SKM-1 (cell line): ENCODE measurements around the gene FAM171A1.

Experiments
- DNase-seq: peaks from one replicate; lab custom pipeline; 2025; ENCODE audit not compliant: unreplicated experiment; lab: John Stamatoyannopoulos, UW

The FAM171A1 gene

DNA sequence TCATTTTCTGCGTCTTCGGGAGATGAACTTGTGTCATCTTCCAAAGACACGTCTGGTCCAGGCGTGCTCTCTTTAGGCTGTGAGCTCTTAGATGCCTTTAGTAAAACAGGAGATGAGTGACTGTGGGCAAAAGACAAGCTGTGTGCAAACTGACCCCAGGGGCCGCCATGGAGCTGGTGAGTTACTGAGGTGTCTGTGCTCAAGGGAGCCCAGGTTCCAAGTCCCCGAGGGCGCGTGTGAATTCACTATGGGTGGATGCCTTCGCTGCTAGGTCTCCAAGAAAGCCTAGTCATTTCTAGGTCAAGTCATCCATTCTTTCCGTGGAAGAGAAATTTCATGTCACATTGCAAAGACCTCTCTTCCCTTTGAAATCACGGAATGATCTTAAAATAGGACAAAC, 118.7 kb downstream of the FAM171A1 start:
- no peak for DNase-seq

DNA sequence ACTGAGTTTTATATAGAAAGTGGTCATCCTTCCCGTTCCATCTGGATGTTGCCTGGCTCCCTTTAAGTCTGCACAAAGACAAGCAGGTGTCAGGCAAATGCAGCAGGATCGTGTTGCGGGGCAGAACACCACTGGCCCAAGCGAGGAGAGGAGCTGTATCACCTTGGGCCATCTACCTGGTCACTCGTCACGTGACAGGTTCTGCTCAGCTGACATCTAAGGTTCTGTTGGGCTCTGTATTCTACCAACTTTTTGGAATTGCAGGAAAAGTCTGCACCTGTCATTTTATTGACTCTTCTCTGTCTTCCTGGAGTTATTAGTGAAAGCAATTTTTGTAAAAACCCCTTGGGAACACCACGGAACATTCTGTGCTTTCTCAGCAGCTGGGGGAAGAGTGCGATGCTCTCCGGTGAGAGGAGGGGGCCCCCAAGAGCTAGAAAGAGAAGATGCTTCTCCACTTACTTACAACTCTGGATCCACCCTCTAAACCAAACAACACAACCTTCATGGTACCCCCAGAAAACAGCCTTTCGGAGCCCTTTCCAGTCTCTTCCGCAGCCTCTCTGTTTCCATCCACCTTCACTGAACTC, 119.2 kb downstream of the FAM171A1 start:
- no peak for DNase-seq

DNA sequence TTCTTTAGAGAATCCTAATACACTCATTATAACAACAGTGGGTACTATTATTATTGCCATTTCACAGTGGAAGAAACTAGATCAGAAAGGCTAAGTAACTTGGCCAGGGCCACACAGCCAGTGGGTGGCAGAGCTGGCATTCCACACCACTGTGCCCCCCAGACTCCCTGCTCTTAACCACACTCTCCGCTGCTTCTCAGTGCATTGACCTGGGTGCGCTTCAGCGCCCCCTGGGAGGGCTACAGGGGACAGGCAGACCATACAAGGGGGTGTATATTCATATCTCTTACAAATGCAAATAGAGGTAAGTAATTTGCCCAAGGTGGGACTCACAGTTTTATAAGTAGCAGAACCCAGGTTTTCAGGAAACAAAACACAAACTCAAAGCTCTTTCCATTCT, 125.6 kb downstream of the FAM171A1 start:
- no peak for DNase-seq

DNA sequence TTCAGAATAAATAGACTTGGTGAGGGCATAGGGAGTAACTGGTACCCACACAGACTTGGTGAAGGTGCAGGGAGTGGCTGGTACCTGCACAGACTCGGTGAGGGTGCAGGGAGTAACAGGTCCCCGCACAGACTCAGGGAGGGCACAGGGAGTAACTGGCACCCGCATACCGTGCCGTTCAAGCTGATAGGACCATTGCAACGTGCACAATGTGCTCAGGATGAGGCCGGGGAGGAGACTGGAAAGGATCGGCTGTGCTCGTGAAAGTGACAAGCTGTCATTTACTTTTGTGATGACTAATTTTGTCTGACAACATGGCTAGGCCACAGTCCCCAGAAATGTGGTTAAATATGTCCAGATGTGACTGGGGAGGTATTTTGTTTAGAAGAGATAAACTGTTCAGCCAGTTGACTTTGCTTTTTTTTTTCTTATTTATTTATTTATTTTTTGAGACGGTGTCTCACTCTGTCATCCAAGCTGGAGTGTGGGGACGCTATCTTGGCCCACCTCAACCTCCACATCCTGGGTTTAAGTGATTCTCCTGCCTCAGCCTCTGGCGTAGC, 126.4 kb downstream of the FAM171A1 start:
- no peak for DNase-seq

DNA sequence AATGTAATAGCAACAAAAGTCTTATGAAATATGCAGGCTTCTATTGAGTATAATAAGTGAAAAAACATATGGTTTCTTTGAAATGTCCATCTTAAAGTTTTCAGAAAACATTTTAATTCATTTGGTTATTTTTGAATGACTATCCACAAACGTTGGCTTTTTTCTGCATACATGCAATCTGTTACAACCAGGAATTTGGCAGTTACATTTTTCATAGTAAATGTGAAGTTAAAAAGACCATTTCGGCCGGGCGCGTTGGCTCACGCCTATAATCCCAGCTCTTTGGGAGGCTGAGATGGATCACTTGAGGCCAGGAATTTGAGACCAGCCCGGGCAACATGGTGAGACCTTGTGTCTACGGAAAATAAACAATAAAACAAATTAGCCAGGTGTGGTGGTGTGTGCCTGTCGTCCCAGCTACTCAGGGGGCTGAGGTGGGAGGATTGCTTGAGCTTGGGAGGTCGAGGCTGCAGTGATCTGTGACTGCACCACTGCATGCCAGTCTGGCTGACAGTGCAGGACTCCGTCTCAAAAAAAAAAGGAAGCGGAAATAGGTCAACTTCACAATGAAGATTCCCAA, 128.7 kb downstream of the FAM171A1 start:
- no peak for DNase-seq

DNA sequence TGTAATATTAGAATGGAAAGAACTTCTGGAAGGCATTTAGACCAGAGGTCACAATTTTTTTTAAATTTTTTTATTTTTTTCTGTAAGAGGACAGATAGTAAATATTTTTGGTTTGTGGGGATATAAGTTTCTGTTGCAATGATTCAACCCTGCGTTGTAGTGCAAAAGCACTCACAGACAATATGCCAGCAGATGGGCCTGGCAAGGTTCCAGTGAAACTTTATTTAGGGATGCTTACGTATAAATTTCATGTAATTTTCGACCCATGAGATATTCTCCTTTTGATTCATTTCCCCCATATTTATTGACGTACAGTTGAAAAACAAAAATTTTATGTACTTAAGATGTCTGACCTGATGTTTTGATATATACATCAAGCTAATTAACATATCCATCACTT, 129.8 kb downstream of the FAM171A1 start:
- DNase-seq = no peak

DNA sequence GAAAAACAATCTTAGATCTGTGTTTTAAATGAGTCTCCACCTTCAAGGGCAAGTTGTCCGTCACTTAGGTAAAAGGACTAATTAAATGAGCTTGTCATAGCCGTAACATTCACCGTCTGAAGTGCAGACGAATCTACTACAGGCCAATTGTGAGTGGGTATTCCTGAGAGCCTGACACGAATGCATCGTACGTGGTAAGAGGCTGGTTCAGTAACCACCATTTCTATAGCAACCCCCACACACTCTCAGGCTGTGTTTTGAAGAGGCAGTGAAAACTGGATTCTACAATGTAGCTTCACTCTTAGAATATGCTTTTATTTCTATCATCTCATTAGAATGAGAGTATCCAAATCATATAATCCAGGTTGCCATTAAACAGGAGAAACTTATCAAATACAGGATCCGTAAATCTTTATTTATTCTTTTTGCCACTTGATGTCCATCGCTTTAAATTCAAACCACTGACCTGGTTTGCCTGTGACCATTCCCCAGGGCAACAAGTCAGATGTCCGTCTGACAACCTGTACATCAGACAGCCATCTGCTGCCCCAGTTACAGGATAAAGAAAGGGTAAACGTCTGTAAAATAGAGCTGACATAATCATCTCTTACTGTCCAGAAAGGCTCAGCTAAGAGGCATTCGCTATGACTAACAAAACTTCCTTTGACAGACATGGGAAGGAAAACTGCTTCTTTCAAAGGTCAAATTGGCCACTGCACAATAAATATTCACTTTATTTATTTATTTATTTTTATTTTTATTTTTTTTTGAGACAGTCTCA, 132.3 kb downstream of the FAM171A1 start:
- DNase-seq = no peak

DNA sequence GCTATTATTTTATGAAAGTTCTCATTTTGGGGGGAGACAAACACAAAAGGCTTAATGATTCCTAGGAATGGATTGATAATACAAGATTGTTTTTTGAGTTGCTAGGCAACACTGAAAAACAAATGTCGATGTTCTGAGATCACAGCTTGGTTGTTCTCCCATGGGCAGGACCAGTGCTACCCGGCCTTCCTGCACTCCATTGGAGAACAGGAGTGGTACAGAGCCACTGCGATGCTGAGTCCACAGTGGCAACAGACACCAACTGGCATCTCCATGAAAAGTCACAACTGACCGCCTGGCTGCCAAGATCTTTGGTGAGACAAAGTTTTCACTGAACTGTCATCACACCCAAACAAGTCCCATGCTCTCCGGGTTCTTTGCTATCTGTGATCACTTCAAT, 133.7 kb downstream of the FAM171A1 start:
- no peak for DNase-seq

DNA sequence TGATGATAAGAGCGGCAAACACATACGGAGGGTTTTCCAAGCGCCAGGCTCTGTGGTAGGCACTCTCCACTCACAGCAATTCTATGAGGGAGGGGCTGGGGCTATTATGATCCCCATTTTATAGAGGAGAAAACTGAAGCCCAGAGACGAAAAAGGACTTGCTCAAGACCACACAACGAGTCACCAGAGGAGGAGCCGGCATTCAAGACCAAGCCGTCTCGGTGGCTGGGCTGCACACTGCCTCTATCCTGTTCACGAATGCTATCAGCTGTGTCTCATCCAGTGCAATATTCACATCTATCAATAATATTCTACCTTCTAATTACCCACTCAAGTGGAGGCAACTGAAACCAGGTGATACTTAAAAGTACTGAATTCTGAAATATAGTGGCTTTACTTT, 134.7 kb downstream of the FAM171A1 start:
- DNase-seq = no peak

DNA sequence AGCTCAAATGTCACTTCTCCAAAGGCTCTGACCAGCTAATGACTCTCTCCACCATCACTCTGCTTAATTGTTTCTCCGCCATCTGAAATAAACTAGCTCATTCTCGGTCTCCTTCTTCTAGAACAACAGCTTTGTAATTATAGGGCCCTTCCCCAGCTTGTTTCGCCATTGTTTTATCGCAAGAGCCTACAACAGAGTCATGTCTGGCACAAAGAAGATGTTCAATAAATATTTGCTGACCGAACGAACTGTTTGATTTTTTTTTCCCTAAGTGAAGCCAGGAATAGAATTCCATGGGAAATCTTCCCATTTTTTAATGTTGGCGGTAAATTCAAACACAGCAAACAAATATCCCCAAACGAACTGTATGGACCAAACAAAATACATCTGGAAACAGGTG, 138.8 kb downstream of the FAM171A1 start:
- no peak for DNase-seq

DNA sequence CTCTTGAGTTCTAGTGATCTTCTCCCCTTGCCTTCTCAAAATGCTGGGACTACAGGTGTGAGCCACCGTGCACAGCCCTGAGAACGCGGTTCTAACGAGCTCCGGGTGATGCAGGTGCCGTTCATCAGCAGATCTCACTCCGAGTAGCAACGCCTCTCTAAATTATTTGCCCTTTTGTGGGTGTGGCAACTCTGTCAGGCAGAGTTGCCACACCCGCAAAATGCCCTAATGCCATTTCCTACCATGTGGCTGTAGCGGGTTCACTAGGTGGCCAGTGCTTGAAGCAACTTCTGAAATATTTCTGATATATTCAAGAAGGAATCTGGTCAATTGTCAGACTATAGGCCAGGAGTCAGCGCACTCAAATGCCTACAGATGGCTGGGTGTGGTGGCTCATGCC, 139.7 kb downstream of the FAM171A1 start:
- no peak for DNase-seq

DNA sequence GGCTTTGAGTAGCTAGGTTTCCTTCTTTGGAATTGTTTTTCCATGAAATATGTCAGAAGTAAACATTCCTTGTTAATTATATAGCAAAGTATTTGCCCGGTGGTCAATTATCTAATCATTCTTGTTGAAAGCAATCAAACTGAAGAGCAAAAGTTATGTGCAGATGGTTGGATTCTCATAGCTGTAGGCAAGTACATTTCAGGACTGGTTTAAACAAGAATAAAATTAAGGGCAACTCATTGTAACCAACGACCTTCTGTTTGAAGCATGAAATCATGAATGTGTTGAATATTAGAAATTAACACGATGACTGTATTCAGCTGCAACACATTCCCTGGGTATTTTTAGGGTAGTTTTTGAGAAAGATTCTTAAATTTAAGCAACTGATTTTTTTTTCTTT, 140.8 kb downstream of the FAM171A1 start:
- no peak for DNase-seq

DNA sequence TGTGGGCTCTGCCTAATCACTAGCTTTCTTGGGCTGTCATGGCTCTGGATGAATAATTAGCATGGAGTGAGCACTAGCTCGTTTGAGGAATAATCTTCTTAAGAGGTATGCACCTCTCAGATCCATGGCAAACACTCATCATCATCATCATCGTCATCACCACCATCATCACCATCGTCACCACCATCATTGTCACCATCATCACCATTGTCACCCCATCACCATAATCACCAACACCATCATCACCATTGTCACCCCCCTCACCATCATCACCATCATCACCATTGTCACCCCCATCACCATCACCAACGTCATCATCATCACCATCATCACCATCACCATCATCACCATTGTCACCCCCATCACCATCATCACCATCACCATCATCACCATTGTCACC, 141.8 kb downstream of the FAM171A1 start:
- DNase-seq = no peak

DNA sequence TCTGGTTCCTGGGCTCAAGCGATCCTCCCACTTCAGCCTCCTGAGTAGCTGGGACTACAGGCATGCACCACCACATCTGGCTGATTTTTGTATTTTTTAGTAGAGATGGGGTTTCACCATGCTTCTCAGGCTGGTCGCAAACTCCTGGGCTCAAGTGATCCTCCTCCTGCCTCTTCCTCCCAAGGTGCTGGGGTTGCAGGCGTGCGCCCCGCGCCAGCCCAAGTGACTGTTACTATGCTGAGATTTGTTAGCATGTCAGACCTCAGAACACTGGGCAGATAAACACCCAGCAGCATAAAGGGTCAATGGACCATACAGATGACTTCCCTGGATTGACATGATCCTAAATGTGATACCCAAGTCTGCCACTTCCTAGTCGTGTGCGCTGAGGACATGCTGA, 142.7 kb downstream of the FAM171A1 start:
- no peak for DNase-seq

DNA sequence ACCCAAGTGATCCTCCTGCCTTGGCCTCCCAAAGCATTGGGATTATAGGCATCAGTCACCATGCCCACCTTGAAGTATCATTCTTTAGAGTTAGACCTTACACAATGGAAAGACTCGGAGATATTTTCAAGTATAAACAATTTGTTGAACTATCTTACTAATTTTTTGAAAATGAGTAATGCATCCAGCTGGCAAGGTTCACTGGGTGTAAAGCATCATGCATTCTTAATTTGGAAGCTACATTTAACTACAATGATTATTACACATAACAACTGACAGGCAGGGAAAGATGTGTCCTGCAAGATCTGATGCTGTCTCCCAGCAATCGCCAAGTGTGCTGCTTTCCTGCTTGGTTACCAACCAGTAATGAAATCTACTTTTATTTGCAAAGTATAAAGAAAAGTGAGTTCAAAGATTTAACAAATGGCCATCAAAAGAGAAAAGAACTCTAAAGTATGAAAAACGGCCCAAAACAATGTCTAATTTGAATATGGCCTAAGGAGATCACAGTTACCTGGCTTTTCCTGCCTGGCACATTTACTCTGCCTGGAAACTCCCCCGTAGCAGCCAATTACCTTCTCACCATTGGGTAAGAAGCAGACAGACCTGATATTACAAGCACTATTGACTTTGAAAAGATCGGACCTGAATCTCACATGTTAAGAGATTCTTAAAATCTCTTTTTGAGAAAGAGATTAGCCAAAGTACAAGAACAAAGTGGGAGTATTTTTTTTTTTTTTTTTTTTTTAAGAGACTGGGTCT, 143.3 kb downstream of the FAM171A1 start:
- DNase-seq = no peak

DNA sequence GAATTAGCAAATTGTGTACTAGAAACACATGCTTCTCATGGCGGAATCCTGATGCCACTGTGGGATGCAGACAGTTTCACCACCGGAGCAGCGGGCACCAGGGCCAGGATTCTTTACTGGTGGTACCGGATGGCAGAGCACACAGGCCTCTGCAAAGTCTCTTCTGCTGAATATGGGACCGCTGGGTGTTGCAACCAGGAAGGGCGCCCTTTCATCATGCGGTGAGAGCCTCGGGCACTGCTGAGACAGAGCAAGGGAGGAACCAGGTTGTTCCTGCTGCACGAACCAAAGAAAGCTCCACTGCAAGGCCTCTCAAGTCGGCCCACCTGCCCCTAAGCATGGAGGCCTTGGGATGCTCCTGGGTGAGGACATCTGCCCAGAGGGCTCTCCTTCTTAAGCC, 145.6 kb downstream of the FAM171A1 start:
- peak; percentile 23 for DNase-seq

DNA sequence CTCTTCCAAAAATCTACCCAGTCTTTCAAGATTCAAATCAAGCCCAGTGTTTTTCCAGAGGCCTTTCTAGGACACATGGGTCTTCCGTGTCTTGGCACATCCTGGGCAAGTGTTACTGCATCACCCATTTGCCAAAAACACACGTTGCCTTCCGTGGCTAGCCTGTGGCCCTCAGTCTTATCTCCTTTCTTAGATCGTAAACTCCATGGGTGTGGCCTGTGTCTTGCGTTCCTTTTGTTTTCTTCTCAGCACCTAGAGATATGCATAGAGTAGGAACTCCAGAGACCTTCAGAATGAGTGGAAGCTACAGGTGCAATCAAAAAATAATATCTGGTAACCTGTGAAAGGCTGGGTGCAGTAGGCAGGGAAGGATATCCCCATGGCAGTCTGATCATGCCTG, 146.1 kb downstream of the FAM171A1 start:
- no peak for DNase-seq

DNA sequence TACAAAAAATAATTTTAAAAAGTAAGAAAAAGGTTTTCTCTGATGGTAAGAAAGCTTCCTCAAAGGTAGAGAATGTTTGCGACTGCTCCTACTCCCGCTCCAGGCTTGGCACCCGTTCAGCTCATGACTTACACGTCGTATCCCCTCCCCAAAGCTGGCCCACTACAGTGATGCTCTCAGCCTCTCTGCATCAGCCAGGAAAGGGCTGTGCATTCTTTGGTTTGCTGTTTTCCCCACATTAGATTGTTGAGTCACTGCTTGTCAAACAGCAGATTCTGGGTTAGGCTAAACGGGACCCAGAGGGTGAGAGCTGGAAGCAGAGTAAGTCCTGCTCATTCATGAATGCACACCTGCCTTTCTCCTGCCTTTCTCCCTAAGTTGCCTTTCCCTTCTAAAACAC, 147.9 kb downstream of the FAM171A1 start:
- DNase-seq = no peak

DNA sequence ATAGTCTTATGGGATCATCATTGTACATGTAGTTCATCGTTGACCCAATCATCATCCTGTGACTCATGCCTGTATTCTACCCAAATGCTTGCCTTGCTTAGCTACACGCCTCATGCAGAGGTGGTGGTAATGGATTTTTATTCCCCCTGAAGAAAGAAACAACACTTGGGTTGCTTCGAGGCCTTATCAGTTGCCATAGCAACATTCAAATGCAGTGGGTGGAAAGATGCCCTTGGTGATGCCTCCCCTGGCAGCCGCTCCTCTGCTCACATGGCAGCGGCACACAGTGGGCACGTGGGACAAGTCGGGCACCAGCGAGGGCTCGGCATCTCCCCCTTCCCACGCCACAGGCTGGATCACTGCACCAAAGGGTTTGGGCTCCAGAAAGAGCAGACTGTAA, 148.6 kb downstream of the FAM171A1 start:
- DNase-seq = no peak

DNA sequence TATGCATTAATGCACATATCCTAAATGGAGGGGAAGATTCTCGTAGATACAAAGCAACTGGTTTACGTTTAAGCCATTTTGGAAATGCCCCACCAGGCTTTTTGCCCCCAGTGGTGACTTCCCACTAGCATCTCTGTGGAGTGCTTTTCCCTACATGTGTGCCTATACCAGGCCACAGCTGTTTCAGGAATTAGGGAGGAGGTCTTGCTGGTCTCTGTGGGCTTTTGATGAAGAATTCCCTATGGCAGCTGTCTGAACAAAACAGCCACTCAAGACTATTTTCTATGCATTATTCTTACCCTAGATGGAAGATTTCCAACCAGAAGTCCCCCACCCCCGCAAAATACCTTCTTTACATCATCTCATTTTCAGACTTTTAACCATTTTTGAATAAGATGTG, 150.6 kb downstream of the FAM171A1 start:
- no peak for DNase-seq

DNA sequence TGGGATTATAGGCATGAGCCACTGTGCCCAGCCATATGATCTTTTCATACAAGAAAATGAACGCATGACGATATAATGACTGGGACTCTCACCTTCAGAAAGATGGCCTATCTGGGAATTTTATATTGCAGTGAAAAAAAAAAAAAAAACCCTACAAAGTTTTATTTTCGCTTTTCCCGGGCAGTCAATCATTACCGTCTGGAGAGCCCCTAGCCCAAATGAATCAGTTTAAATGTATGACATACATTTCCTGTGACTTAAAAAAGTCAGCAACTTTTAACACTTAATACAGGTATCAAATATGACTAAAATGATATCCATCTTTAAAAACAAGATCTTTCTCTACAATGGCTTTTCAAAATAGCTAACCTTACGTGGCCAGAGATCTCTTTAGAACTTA, 154.4 kb downstream of the FAM171A1 start:
- no peak for DNase-seq

DNA sequence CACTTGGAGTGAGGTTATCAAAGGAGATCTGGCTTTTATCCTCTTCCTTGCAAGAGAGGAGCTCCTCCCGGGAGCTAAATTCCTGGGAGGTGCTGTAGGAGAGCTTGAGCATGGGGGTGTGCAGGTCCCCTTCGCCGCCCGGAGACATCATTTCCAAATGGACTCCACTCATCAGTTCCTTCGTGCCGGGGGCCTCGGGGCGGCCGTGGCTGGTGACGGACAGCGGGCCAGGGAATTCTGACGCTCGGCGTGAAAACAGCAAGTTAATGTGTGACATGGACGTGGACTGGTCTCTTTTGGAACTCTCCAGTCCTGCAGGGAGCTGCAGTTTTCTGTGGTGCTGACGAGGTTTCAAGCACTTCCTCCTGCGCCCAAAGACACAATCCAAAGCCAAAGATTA, 156.9 kb downstream of the FAM171A1 start:
- DNase-seq = no peak
